HG02852 (cell line): ENCODE measurements around the gene ARRDC1.
"Not testable (repeated sequence)": the region's sequence is repeated elsewhere in the genome, so short reads cannot be mapped to it uniquely, and the experiment has no call there.

Source experiments
- ATAC-seq: cut with Tn5 transposase; IDR thresholded peaks from one replicate; pipeline ENCODE4 v1.9.1; 2021; ENCODE audit warnings: mild to moderate bottlenecking, moderate library complexity; ENCODE audit not compliant: unreplicated experiment

Gene ARRDC1

GRCh38 chr9:137611623-137612609 is 6.4 kb downstream of the ARRDC1 start:
- ATAC-seq: no peak

- no peak for ATAC-seq
Measured at GRCh38 chr9:137612741-137613142, 7.3 kb downstream of the ARRDC1 start.

GRCh38 chr9:137613259-137613658 is 7.8 kb downstream of the ARRDC1 start:
- no peak for ATAC-seq

- no peak for ATAC-seq
Measured at GRCh38 chr9:137613738-137614523, 8.4 kb downstream of the ARRDC1 start.

GRCh38 chr9:137614631-137615386 is 9.3 kb downstream of the ARRDC1 start:
- ATAC-seq: no peak

- no peak for ATAC-seq
Measured at GRCh38 chr9:137615387-137615871, 9.9 kb downstream of the ARRDC1 start.

- ATAC-seq: peak; percentile 69
Measured at GRCh38 chr9:137618105-137619067, 12.9 kb downstream of the ARRDC1 start, which contains the start of gene EHMT1. Gene EHMT1, plus strand, starts transcription at chr9:137619005. Its CDS starts 24 bp downstream, at chr9:137619029.

GRCh38 chr9:137619240-137620047 is 14.0 kb downstream of the ARRDC1 start:
- peak; percentile 23 for ATAC-seq

- ATAC-seq: no peak
Measured at GRCh38 chr9:137620048-137620405, 14.5 kb downstream of the ARRDC1 start.

GRCh38 chr9:137620581-137620980 is 15.1 kb downstream of the ARRDC1 start:
- ATAC-seq: no peak

GRCh38 chr9:137621131-137621757 is 15.8 kb downstream of the ARRDC1 start:
- ATAC-seq: no peak

GRCh38 chr9:137622211-137622610 is 16.7 kb downstream of the ARRDC1 start:
- ATAC-seq: not testable (repeated sequence)

GRCh38 chr9:137626464-137626863 is 21.0 kb downstream of the ARRDC1 start:
- ATAC-seq: no peak

GRCh38 chr9:137627406-137627805 is 21.9 kb downstream of the ARRDC1 start:
- not testable (repeated sequence) for ATAC-seq

- no peak for ATAC-seq
Measured at GRCh38 chr9:137630126-137630525, 24.6 kb downstream of the ARRDC1 start.

GRCh38 chr9:137630679-137631078 is 25.2 kb downstream of the ARRDC1 start:
- no peak for ATAC-seq

GRCh38 chr9:137631345-137632229 is 26.1 kb downstream of the ARRDC1 start:
- ATAC-seq: no peak
